Stomach smooth muscle (tissue), 2 donors: ENCODE data around the gene SOBP.

Experiments used
- H3K27ac ChIP-seq: one replicate; pipeline ENCODE4 v1.7.0; 2013; ENCODE audit warnings: mild to moderate bottlenecking, low read length, inconsistent platforms
- H3K27me3 ChIP-seq, 2 donors: one replicate each; pipeline ENCODE4 v1.7.0; 2013; ENCODE audit warnings: low read length in 2 of 2; ENCODE audit not compliant: insufficient read depth in 2 of 2, control insufficient read depth in 1 of 2
- H3K36me3 ChIP-seq, 2 donors: one replicate each; pipeline ENCODE4 v1.7.0; 2013; ENCODE audit warnings: low read length in 2 of 2; ENCODE audit not compliant: control insufficient read depth in 2 of 2, insufficient read depth in 2 of 2
- H3K4me1 ChIP-seq: one replicate; pipeline ENCODE4 v1.7.0; 2013; ENCODE audit warnings: low read length; ENCODE audit not compliant: control insufficient read depth, insufficient read depth
- H3K4me3 ChIP-seq, 2 donors: one replicate each; pipeline ENCODE4 v1.7.0; 2013; ENCODE audit warnings: low read length in 2 of 2
- H3K9ac ChIP-seq, 2 donors: one replicate each; pipeline ENCODE4 v1.7.0; 2013; ENCODE audit warnings: low read length in 2 of 2, mild to moderate bottlenecking in 1 of 2
- H3K9me3 ChIP-seq, 2 donors: one replicate each; pipeline ENCODE4 v1.7.0; 2013; ENCODE audit warnings: low read length in 2 of 2; ENCODE audit not compliant: control insufficient read depth in 2 of 2
- donor health status: healthy.
- donor health status: Pancreatic carcinoma.

Gene SOBP

DNA sequence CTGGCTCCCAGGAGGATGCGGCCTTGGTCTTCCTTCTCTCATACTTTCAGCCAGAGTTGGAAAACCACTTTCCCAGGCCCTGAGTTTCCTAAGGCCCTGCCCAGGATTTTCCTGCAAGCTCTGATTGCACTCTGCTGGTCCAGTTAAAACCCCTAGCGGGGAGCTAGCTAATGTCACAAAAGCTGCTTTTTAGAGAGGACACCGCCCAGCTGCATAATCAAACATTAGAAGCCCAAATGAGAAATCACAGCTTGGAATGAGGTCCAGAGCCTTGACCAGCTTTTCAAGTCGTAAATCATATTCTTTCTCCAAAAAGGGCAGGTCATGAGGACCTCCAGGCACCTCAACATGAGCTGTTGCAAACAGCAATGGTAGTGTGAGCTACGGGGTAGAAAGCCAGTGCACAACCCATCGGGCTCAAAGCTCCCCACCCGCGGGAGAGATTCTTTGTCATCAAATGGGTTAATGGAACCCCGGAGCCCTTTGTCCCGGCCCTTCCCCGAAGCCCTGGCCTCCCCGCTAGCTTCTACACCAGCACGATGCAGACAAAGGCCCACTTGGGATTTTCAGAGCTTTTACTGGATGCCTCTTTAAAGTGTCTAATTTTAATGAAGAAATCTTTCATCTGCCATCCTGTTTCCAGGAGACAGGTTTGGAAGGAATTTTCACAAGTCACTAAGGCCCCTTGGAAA, 200.2 kb downstream of the SOBP start:
- H3K4me3 ChIP-seq = no peak overlapping the region
- H3K9me3 ChIP-seq = no peaks in the 10 kb centered on the region
- H3K27ac ChIP-seq = no peak overlapping the region
- peaks cover 0 to 4% of the 10 kb centered on the region in 2 donors for H3K27me3 ChIP-seq
- peaks cover 7% of the 10 kb centered on the region for H3K4me1 ChIP-seq
- H3K36me3 ChIP-seq = no peaks in the 10 kb centered on the region
- H3K9ac ChIP-seq = no peak overlapping the region

DNA sequence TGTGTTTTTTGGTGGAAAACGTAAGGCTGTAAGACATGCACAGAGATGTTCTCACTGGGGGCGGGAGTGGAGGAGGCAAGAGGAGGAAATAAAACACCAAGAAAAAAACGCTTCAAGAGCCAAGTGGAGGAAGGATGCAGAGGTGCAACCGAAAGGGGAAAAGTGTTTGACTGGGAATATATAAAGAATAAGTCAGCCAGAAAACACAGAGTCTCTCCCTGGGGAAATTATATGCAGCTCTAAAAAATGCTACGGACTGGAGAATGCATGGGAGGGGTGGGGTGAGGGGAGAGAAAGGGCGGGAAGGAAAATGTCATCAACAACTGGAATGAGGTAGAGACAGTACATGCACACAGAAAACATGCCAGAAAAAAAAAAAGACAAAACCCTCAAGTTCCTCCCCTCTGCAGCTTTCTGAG, 200.7 kb downstream of the SOBP start:
- Histone ChIP-seq H3K27me3 (peaks cover 0 to 4% of the 10 kb centered on the region in 2 donors), H3K4me3 (no peak overlapping the region), H3K4me1 (peaks cover 7% of the 10 kb centered on the region), H3K27ac (no peak overlapping the region), H3K9me3 (no peaks in the 10 kb centered on the region), H3K9ac (no peak overlapping the region), H3K36me3 (no peaks in the 10 kb centered on the region)

DNA sequence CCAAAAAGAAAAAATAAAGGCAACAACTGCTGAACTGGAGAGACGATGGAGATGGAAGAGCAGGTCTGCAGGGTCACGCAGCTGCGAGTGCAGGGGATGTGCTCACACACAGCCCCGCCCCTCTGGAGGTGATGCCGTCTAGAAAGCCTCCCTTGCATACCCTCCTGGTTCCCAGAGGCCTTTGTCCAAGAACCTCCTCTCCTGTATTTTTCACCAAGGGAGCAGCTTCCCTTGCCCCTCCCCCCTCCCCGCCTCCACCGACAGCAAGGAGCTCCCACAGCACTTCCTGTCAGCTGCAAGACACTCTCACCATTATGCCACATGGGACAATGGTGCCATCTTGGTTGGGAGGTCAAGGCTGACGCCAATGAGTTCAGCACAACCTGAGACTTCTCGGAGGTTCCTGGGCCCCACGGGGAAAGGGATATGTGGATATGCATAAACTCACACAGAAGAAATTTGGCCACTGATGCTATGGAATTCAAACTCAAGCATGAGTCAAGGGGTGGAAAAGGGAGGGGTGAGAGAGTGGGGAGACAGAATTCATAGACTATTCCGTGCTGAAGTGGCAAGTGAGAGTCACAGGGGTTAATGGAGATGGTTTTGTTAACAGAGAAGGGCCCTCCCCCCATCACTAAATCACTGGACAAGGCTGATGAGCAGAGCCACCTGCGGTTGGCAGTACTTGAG, 201.3 kb downstream of the SOBP start:
- H3K4me1 ChIP-seq = peaks cover 7% of the 10 kb centered on the region
- H3K9ac ChIP-seq = no peak overlapping the region
- no peaks in the 10 kb centered on the region for H3K36me3 ChIP-seq
- H3K27me3 ChIP-seq = peaks cover 0 to 4% of the 10 kb centered on the region in 2 donors
- no peaks in the 10 kb centered on the region for H3K9me3 ChIP-seq
- no peak overlapping the region for H3K27ac ChIP-seq
- no peak overlapping the region for H3K4me3 ChIP-seq

DNA sequence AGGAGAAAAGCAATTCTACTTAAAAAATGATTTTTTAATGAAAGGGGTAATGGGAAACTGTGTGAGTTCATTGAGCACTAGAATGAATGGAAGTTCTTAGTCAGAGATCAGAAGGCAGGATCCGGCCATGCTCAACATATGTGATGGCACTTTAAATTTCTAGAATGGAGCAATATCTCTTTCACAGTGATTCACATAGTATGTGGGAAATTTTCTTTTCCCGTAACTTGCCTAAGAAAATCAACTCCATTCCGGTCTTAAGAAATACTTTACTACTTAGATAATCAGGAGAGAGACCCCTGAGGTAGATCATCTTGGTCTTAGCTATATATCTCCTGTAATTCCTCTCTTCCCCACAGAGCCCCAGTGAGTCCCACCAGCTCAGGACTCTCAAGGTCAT, 202.4 kb downstream of the SOBP start:
- H3K27me3 ChIP-seq = peaks cover 0 to 4% of the 10 kb centered on the region in 2 donors
- no peak overlapping the region for H3K9ac ChIP-seq
- no peaks in the 10 kb centered on the region for H3K9me3 ChIP-seq
- peaks cover 7% of the 10 kb centered on the region for H3K4me1 ChIP-seq
- H3K36me3 ChIP-seq = no peaks in the 10 kb centered on the region
- H3K4me3 ChIP-seq = no peak overlapping the region
- H3K27ac ChIP-seq = no peak overlapping the region

DNA sequence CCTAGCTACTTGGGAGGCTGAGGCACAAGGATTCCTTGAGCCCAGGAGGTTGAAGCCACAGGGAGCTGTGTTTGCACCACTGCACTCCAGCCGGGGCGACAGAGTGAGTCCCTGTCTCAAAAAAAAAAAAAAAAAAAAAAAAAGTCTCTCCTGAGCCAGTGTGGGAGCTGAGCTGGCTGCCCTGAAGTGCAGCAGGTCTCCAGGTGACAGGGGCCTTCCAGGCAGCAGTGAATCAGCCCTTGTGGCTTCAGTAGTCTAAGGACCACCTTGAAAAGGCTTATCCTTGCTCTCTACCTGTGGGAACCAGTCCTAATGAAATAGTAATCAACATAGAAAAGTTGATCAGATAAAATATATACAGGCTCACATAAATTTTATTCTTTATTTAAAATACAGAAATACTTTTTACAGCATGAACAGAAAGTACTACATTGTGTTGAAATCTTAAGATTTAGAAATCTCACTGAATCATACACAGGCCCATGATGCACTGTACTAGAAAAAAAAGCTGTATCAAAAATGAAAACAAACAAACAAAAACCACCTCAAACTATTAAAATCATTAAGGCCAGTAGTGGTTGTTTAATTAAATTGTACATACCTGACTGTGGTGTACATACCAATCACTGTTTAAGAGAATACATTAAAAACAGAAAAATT, 205.3 kb downstream of the SOBP start:
- Histone ChIP-seq H3K4me3 (no peak overlapping the region), H3K4me1 (peaks cover 1% of the 10 kb centered on the region), H3K9ac (no peak overlapping the region), H3K9me3 (no peaks in the 10 kb centered on the region), H3K27ac (no peak overlapping the region), H3K27me3 (peaks cover 0 to 2% of the 10 kb centered on the region in 2 donors), H3K36me3 (no peaks in the 10 kb centered on the region)

DNA sequence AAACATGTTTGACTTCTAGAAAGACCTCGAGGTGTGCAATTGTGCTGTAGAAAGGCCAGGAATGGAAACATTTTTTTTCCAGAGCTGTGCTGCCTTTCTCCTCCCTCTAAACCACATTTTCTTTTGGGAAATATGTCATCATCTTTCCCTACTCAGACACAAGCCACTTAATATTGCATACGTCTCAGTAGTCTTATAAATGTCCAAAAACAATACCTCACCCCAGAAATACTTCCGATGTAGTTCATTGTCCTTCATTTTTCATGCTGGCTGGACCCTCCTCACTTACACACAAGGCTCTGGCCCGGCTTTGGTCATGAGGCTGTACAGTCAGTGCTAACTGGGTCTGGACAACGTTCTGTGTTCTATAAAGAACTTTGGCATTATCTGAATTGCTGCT, 207.8 kb downstream of the SOBP start:
- H3K27me3 ChIP-seq = peaks cover 0 to 2% of the 10 kb centered on the region in 2 donors
- no peaks in the 10 kb centered on the region for H3K36me3 ChIP-seq
- H3K4me1 ChIP-seq = no peaks in the 10 kb centered on the region
- no peak overlapping the region for H3K9ac ChIP-seq
- no peaks in the 10 kb centered on the region for H3K9me3 ChIP-seq
- no peak overlapping the region for H3K27ac ChIP-seq
- no peak overlapping the region for H3K4me3 ChIP-seq

DNA sequence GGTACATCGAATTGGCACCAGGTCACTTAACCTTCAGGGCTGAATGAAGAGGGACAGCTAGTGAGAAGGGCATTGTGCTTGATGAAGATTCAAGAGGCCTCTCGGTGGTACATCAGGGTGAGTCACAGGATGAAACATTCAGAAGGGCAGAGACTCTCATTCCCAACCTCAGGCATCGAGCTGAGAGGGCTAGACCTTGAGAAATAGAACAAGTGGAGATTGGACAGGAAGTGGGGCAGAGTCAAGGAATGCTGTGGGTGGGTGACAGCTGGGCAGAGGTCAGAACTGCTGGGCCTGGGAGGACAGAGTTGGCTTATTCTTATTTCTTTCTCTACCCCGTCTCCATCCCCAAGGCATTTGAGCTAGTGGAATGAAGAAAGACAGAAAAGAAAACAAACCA, 208.2 kb downstream of the SOBP start:
- H3K4me1 ChIP-seq = no peaks in the 10 kb centered on the region
- H3K27me3 ChIP-seq = peaks cover 0 to 2% of the 10 kb centered on the region in 2 donors
- no peak overlapping the region for H3K4me3 ChIP-seq
- H3K27ac ChIP-seq = no peak overlapping the region
- no peaks in the 10 kb centered on the region for H3K36me3 ChIP-seq
- no peaks in the 10 kb centered on the region for H3K9me3 ChIP-seq
- no peak overlapping the region for H3K9ac ChIP-seq

DNA sequence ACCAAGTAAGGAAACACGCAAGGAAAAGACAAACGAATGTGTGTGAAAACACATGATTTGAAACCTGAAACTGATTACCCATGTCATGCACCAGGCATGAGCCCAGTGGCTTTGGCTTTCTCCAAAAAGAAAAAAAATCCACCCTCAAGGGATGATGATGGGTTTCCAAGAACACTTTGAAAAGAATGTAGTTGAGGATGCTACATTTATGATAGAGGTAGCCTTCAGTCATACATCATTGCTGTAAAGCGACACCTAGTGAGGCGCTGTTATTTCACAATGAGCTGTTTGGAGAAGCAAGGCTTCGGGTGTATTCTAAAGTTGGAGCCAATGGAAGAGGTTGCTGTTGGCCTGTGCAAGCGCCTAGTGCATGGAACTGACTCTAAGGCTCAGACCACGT, 209.3 kb downstream of the SOBP start:
- Histone ChIP-seq H3K4me1 (no peaks in the 10 kb centered on the region), H3K4me3 (no peak overlapping the region), H3K9me3 (no peaks in the 10 kb centered on the region), H3K27ac (no peak overlapping the region), H3K36me3 (no peaks in the 10 kb centered on the region), H3K27me3 (peaks cover 0 to 2% of the 10 kb centered on the region in 2 donors), H3K9ac (no peak overlapping the region)

DNA sequence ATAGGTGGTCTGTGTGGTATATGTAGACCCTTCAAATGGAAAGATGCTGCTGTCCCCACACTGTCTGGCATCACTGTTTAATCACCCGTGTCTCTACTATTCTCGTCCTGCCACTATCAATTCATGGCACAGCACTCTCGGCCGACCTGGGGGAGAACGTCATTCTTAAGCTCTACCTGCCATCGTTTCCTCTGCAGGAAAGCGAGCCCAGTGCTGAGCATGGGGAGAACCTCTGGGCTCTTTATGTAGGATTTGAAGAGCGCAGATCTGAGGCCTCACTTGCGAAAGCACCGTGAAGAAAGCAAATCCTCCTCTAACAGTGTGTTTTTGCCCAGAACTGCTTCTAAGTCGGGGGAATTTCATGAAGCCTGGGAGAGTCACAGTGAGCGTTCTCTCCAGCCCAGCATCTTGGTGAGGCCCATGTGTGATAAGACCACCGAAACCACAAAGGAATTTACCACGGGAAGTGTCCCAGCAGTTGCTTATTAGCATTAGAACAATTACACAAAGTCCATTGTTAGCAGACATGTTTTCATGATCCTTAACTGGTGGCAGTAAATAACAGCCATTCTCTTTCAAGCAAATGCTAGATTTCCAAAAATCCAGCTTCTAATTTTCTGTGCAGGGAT, 209.9 kb downstream of the SOBP start:
- no peak overlapping the region for H3K27ac ChIP-seq
- no peaks in the 10 kb centered on the region for H3K4me1 ChIP-seq
- H3K9me3 ChIP-seq = no peaks in the 10 kb centered on the region
- H3K4me3 ChIP-seq = no peak overlapping the region
- H3K36me3 ChIP-seq = no peaks in the 10 kb centered on the region
- peaks cover 0 to 2% of the 10 kb centered on the region in 2 donors for H3K27me3 ChIP-seq
- H3K9ac ChIP-seq = no peak overlapping the region

DNA sequence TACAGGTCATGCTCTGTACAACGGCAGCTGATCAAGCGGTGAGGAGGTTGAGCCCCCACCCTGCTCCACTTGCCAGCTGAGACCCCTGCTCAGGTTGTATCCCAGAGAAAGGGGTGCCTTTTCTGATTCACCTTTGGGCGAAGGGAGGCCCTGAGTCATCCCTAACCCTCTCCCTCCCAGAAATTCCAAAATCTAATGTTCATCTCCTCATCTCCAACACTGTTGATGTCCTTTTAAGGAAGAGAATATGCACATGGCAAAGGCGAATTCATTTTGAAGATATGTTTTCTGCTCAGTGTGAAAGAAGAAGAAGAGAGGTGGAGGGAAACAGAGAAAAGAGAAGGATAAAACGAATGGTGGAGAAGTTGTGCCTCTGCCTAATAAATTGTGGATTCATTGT, 213.7 kb downstream of the SOBP start:
- H3K36me3 ChIP-seq = no peaks in the 10 kb centered on the region
- no peak overlapping the region for H3K4me3 ChIP-seq

More for the DNA sequence above, 213.7 kb downstream of the SOBP start:
- H3K27me3 ChIP-seq = peaks cover 0 to 2% of the 10 kb centered on the region in 2 donors
- no peaks in the 10 kb centered on the region for H3K9me3 ChIP-seq
- no peak overlapping the region for H3K27ac ChIP-seq
- no peak overlapping the region for H3K9ac ChIP-seq
- no peaks in the 10 kb centered on the region for H3K4me1 ChIP-seq
